B cell (primary cell): Measurements from ENCODE around the gene FBXO34. TPM values are rescaled to one million over a fixed set of nuclear protein-coding genes. Genes with fewer than 3 reads are reported as not detected.

Source experiments
- ATAC-seq: fragments of 200-7000 bp; cut with Tn5 transposase; one replicate; pipeline ENCODE4 v1.10.0; 2021; ENCODE audit warnings: low read depth, mild to moderate bottlenecking, moderate number of reproducible peaks, moderate library complexity
- CTCF ChIA-PET: fragments of 350-600 bp; sonication (Branson Sonifier 250); formaldehyde crosslinking; loops from one replicate; lab custom pipeline; 2021; ENCODE audit warnings: antibody characterized with exemption, inconsistent platforms; lab: Charles Lee
- POLR2A ChIA-PET: fragments of 350-600 bp; sonication (Branson Sonifier 250); formaldehyde crosslinking; loops from one replicate; lab custom pipeline; 2021; ENCODE audit warnings: antibody characterized with exemption; lab: Charles Lee
- DNase-seq: peaks from one replicate; pipeline ENCODE4 v3.0.0; 2013
- H2AFZ ChIP-seq: 2 replicates; pipeline ENCODE4 v1.6.1; 2012; ENCODE audit warnings: mild to moderate bottlenecking, low read depth, low read length; ENCODE audit not compliant: insufficient read depth, poor library complexity, severe bottlenecking
- H3K27ac ChIP-seq, 2 donors: 1 replicate in 1 of 2; 2 replicates in 1 of 2; pipeline ENCODE4 v1.5.1; 2012 to 2013; ENCODE audit warnings: low read length in 2 of 2, mild to moderate bottlenecking in 2 of 2, moderate library complexity in 1 of 2
- H3K27me3 ChIP-seq, 4 experiments: fragments of 200-600 bp in 1 of 4; sonication (generic) in 1 of 4; replicated peaks in 1 of 4; 1 replicate in 2 of 4; 2 replicates in 2 of 4; pipeline versions ENCODE4 v1.6.1 to v1.7.0; 2013 to 2016; ENCODE audit warnings: low read length in 3 of 4, mild to moderate bottlenecking in 2 of 4, mixed read lengths in 1 of 4, moderate library complexity in 1 of 4; ENCODE audit not compliant: insufficient read depth in 4 of 4, control insufficient read depth in 3 of 4; ENCODE audit errors: control extremely low read depth in 1 of 4
- H3K36me3 ChIP-seq, 2 experiments: replicated peaks in 1 of 2; 1 replicate in 1 of 2; 2 replicates in 1 of 2; pipeline versions ENCODE4 v1.6.1 to v1.7.1; 2013; ENCODE audit warnings: low read length in 1 of 2; ENCODE audit not compliant: insufficient read depth in 2 of 2, control insufficient read depth in 1 of 2; ENCODE audit errors: control extremely low read depth in 1 of 2, extremely low read depth in 1 of 2
- H3K4me1 ChIP-seq, 2 donors: fragments of 200-600 bp in 1 of 2; sonication (generic) in 1 of 2; 1 replicate in 1 of 2; 2 replicates in 1 of 2; pipeline versions ENCODE4 v1.5.1 to v1.6.1; 2013 to 2017; ENCODE audit warnings: low read length in 2 of 2; ENCODE audit not compliant: control insufficient read depth in 2 of 2, insufficient read depth in 2 of 2
- H3K4me2 ChIP-seq: replicated peaks from 2 replicates; pipeline ENCODE3; 2012; ENCODE audit warnings: mild to moderate bottlenecking, low read depth, low read length; ENCODE audit not compliant: poor library complexity, severe bottlenecking
- H3K4me3 ChIP-seq, 5 experiments: fragments of 200-600 bp in 1 of 5; sonication (generic) in 1 of 5; 1 replicate in 3 of 5; 2 replicates in 2 of 5; pipeline versions ENCODE4 v1.5.1 to v1.7.0; 2011 to 2016; ENCODE audit warnings: low read length in 4 of 5, mild to moderate bottlenecking in 4 of 5, low read depth in 2 of 5, control low read depth in 1 of 5, moderate library complexity in 1 of 5; ENCODE audit not compliant: insufficient read depth in 1 of 5; ENCODE audit errors: control extremely low read depth in 1 of 5, extremely low read depth in 1 of 5
- H3K79me2 ChIP-seq: fragments of 200-600 bp; sonication (generic); one replicate; pipeline ENCODE4 v1.6.0; 2016; ENCODE audit warnings: low read length; ENCODE audit not compliant: control insufficient read depth, insufficient read depth
- H3K9ac ChIP-seq: fragments of 200-600 bp; sonication (generic); 2 replicates; pipeline ENCODE4 v1.6.1; 2017; ENCODE audit warnings: mild to moderate bottlenecking, low read length, moderate library complexity
- H3K9me3 ChIP-seq, 3 donors: one replicate each; pipeline versions ENCODE4 v1.6.1 to v1.7.1; 2013; ENCODE audit warnings: low read length in 2 of 3; ENCODE audit not compliant: control insufficient read depth in 2 of 3, insufficient read depth in 1 of 3; ENCODE audit errors: control extremely low read depth in 1 of 3
- H4K20me1 ChIP-seq: 2 replicates; pipeline ENCODE4 v1.6.0; 2012; ENCODE audit warnings: mild to moderate bottlenecking, low read length; ENCODE audit not compliant: insufficient read depth, control insufficient read depth, poor library complexity, severe bottlenecking
- H3K27ac Mint-ChIP-seq: one replicate; pipeline ENCODE4 v1.8.0; 2021; ENCODE audit warnings: mixed read lengths
- H3K27me3 Mint-ChIP-seq: one replicate; pipeline ENCODE4 v1.8.0; 2021; ENCODE audit warnings: mixed read lengths
- H3K4me1 Mint-ChIP-seq: one replicate; pipeline ENCODE4 v1.8.0; 2021; ENCODE audit warnings: mixed read lengths
- H3K4me3 Mint-ChIP-seq: one replicate; pipeline ENCODE4 v1.8.0; 2021; ENCODE audit warnings: mixed read lengths
- H3K9me3 Mint-ChIP-seq: one replicate; pipeline ENCODE4 v1.8.0; 2022; ENCODE audit warnings: mixed read lengths; ENCODE audit not compliant: insufficient read depth
- CTCF ChIP-seq: fragments of 200-600 bp; IDR thresholded peaks from one replicate; pipeline ENCODE4 v1.8.0; 2022; ENCODE audit warnings: antibody characterized with exemption, mild to moderate bottlenecking
- EZH2 ChIP-seq: IDR thresholded peaks from 2 replicates; pipeline ENCODE4 v1.6.1; 2012; ENCODE audit warnings: borderline replicate concordance, low read depth, mild to moderate bottlenecking, moderate library complexity, low read length; ENCODE audit not compliant: insufficient read depth, poor library complexity, severe bottlenecking
- WGBS: methylation state at CpG from one replicate; pipeline ENCODE4 v1.1.5; 2013; ENCODE audit warnings: missing lambda C conversion rate; ENCODE audit not compliant: insufficient coverage; 5-methylcytosine and 5-hydroxymethylcytosine counted together
- intact Hi-C: fragments of 100-400 bp; cut with micrococcal nuclease; formaldehyde crosslinking; loops from one replicate; pipeline ENCODE4 v1.10.0; 2022
- polyA plus RNA-seq: library from polyadenylated mRNA; depleted of rRNA; stranded (reverse); fragments of >200 nt; gene quantifications from 2 replicates; pipeline ENCODE4 v1.2.3, GENCODE V29; 2012
- total RNA-seq, 2 donors: library from RNA; stranded (reverse); fragments of 120-200 nt in 1 of 2; gene quantifications; 1 replicate in 1 of 2; 2 replicates in 1 of 2; pipeline versions ENCODE4 v1.2.3 to v1.2.4, GENCODE V29; 2013 to 2022

Gene FBXO34
- total and polyA plus RNA-seq, 2 donors (not counting 1 experiment from before 2014, with no cell fraction given): 8.1 to 27.5 TPM

- H3K27me3 Mint-ChIP-seq: no peaks in the 10 kb centered on the region
- H3K4me2 ChIP-seq: no peak overlapping the region
- H3K4me1 ChIP-seq: peaks cover 5 to 8% of the 10 kb centered on the region in 2 donors
- H3K27ac ChIP-seq: no peak overlapping the region
- ATAC-seq (no peak), DNase-seq (no peak)
- no peak overlapping the region for H2AFZ ChIP-seq
- no peak overlapping the region for H3K4me3 Mint-ChIP-seq
- H3K9me3 Mint-ChIP-seq: no peaks in the 10 kb centered on the region
- no peak overlapping the region for H3K9ac ChIP-seq
- peaks cover 38% of the 10 kb centered on the region for H3K4me1 Mint-ChIP-seq
- TF ChIP-seq EZH2: no peak
- no peak for TF ChIP-seq CTCF
- H3K27me3 ChIP-seq: no peaks in the 10 kb centered on the region
- H3K9me3 ChIP-seq: no peaks in the 10 kb centered on the region
- 75% methylated on average over 2 of the region's 5 CpGs for WGBS
- peaks cover 81% of the 10 kb centered on the region for H3K79me2 ChIP-seq
- H3K27ac Mint-ChIP-seq: no peak overlapping the region
- no peaks in the 10 kb centered on the region for H3K36me3 ChIP-seq
- CTCF ChIA-PET: interaction anchor here (1.1 to 1.5 kb wide), 2 partner anchors 52 to 89 kb away, joined by 3 read pairs; no protein-coding TSS in a partner anchor
- POLR2A ChIA-PET: no interaction called here
- H4K20me1 ChIP-seq: peaks cover 16% of the 10 kb centered on the region
- intact Hi-C loops: loop anchor here (5.0 kb wide), 1 partner anchor 35 kb away; no protein-coding TSS in a partner anchor
- H3K4me3 ChIP-seq: no peak overlapping the region
Observed at GRCh38 chr14:55302367-55303124, 31.3 kb downstream of the FBXO34 start.

- no peak overlapping the region for H2AFZ ChIP-seq
- H3K79me2 ChIP-seq: peaks cover 80% of the 10 kb centered on the region
- H3K4me3 ChIP-seq: no peak overlapping the region
- ATAC-seq (no peak), DNase-seq (no peak)
- Mint-ChIP-seq H3K4me3 (no peak overlapping the region), H3K27ac (no peak overlapping the region), H3K4me1 (peaks cover 33% of the 10 kb centered on the region), H3K27me3 (no peaks in the 10 kb centered on the region), H3K9me3 (no peaks in the 10 kb centered on the region)
- H3K36me3 ChIP-seq: no peaks in the 10 kb centered on the region
- POLR2A ChIA-PET: no interaction called here
- peaks cover 5 to 8% of the 10 kb centered on the region in 2 donors for H3K4me1 ChIP-seq
- TF ChIP-seq CTCF (no peak), EZH2 (no peak)
- H3K27me3 ChIP-seq: no peaks in the 10 kb centered on the region
- no peak overlapping the region for H3K4me2 ChIP-seq
- H3K27ac ChIP-seq: no peak overlapping the region
- intact Hi-C loops: loop anchor here (5.0 kb wide), 1 partner anchor 34 kb away; no protein-coding TSS in a partner anchor
- peaks cover 16% of the 10 kb centered on the region for H4K20me1 ChIP-seq
- H3K9ac ChIP-seq: no peak overlapping the region
- CTCF ChIA-PET: interaction anchor here (1.1 to 1.5 kb wide), 2 partner anchors 51 to 90 kb away, joined by 3 read pairs; no protein-coding TSS in a partner anchor
- no peaks in the 10 kb centered on the region for H3K9me3 ChIP-seq
Observed at GRCh38 chr14:55303125-55303499, 31.9 kb downstream of the FBXO34 start.
